GM21423 (cell line): Measurements from ENCODE around the gene TLR9.

Experiments
- ATAC-seq: cut with Tn5 transposase; IDR thresholded peaks from one replicate; pipeline ENCODE4 v1.9.1; 2021; ENCODE audit warnings: mild to moderate bottlenecking, moderate library complexity; ENCODE audit not compliant: unreplicated experiment

TLR9 gene

DNA sequence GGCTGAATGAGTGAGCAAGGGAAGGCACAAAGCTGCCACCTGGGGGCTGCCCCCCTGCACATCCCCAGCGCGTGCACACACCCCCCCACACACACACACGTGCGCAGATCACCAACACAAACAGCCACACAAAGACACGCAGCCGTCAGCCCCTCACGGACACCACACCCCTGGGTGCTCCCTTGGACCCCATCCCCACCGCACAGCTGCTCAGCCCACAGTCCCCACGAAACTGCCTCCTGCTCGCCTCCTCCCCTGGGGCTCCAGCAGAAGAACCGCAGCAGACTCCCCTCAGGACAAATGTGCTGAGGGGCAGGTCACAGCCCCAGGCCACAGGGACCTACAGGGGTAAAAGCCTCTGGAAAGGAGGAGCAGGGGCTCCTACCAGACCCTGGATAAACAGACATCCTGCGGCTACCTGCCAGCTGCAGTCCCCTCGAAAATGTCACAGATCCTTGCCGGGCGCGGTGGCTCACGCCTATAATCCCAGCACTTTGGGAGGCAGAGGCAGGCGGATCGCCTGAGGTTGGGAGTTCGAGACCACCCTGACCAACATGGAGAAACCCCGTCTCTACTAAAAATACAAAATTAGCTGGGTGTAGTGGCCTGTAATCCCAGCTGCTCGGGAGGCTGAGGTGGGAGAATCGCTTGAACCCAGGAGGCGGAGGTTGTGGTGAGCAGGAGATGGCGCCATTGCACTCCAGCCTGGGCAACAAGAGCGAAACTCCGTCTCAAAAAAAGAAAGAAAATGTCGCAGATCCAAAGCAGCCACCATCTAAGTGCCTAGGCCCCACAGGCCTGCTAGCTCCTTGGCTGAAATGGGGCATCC is 7.0 kb upstream of the TLR9 start:
- ATAC-seq: no peak

- no peak for ATAC-seq
These were observed 6.2 kb upstream of the TLR9 start for GRCh38 chr3:52231502-52232278.

GRCh38 chr3:52230889-52231499 is 5.5 kb upstream of the TLR9 start:
- ATAC-seq: no peak

GRCh38 chr3:52230461-52230860 is 5.0 kb upstream of the TLR9 start:
- ATAC-seq: no peak

DNA sequence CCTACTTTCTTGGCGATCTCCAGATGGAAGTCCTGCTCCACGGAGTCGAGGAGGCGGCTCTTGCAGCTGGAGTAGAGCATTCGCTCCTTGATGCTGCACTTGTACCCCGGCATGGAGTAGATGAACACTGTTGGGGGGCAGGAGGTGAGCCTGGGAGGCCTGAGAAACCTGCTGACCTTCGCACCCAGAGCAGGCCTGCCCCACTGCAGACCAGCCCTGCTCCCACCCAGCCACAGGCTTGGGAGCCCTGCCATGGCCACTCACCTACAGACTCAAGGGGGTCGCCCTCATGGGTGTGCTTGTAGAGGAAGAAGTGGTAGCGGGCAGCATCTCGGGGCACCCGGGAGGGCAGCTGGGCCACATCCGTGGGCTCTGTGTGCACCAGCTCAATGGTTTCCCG is 4.2 kb upstream of the TLR9 start:
- ATAC-seq: no peak

DNA sequence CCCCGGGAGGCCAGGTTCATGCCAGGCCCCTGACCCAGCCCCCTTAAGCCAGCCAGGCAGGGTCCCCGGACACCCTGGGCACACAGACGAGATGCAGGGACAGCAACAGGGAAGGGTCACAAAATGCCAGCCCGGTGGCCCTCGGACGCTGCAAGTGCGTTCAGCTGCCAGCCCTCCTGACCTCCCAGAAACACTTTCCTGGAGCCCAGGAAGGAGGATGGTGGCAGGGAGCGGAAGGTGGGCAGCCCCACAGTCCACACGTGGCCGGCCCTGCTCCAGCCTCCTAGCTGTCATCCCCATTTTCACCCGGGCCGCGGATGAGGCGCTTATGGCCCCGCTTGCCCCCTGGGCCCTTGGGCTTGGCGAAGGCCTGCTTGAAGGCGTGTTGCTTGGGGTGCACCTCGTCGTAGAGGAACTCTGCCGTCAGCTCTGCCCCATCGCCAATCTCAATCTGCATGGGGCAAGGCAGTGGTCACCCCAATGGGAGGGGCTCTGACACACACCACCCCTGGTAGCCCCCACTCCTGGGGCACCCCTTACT is 3.4 kb upstream of the TLR9 start:
- no peak for ATAC-seq

DNA sequence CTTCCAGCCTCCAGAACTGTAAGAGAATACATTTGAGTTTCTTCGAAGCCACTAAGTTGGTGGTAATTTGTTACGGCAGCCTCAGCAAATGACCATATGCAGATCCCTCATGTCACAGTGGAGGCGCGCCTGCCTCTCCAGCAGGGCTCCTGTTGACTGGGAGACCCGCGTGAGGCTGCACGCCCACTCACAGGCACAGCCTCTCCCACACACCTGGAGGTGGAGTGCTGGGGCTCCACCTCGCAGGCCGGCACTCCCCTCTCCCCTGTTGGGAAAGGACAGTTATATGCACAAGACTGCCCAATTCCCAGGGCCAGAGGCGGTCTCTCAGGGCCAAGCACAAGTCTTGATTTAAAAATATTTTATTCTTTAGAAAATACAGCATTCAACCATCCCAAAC is 2.8 kb upstream of the TLR9 start:
- no peak for ATAC-seq

DNA sequence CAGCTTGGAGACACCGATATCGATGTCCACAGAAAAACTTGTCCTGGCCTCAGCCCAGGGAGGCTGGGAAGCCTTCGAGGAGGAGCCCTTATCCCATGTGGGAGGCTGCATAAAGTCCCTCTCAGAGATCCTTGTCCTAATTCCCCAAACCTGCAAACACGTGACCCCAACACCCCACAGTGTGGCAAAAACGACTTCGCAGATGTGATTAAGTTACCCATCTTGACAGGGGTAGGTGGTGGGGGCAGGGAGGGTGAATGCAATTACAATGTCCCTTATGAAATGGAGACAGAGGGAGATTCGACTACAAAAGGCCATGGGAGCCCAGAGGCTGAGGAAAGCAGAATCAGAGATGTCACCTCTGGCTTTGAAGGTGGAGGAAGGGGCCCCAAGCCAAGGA is 2.3 kb upstream of the TLR9 start:
- ATAC-seq: no peak

- ATAC-seq: no peak
These were observed 1.7 kb upstream of the TLR9 start for GRCh38 chr3:52227117-52227516.

DNA sequence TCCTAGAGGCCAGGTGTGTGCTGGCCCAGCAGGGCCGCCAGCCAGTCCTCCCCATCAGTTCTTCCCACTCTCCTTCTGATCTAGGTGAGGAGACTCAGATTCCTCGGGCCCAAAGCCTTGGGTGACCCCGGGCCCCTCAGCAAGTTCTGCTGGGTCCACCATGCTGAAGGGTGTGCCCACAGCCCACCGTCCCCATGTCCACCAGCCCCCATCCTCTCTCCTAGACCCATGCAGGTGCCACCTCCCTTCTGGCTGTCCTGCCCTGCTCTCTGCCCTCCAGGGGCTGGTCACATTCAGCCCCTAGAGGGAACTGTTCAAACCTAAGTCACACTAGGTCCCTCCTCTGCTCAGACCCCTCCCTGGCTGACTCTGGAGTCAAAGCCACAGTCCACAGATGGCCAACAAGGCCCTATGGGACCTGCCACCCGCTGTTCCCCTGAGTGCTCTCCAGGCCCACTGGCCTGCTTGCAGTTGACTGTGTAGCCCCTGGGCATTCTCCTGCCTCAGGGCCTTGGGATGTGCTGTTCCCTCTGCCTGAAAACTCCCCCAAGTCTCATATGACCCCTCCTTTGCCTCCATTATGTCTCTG is 878 bp upstream of the TLR9 start:
- ATAC-seq: peak; percentile 16

- ATAC-seq: no peak
These were observed 1.7 kb downstream of the TLR9 start for GRCh38 chr3:52223449-52224408.

GRCh38 chr3:52222319-52223221 is 2.9 kb downstream of the TLR9 start:
- no peak for ATAC-seq

GRCh38 chr3:52221563-52222318 is 3.7 kb downstream of the TLR9 start:
- ATAC-seq: no peak

DNA sequence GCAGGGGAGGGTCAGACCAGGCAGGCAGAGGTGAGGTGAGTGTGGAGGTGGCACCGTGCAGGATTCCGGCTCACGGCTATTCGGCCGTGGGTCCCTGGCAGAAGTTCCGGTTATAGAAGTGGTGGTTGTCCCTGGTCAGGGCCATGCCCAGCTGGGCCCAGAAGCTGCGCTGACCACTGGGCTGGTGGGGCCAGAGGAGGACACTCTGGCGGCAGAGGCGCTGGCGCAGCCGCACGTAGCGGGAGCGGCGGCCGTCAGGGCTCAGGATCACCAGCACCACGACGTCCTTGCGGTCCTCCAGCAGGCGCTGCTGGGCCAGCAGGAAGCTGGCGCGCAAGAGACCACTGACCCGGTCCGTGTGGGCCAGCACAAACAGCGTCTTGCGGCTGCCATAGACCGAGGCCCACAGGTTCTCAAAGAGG is 4.3 kb downstream of the TLR9 start:
- ATAC-seq: no peak

DNA sequence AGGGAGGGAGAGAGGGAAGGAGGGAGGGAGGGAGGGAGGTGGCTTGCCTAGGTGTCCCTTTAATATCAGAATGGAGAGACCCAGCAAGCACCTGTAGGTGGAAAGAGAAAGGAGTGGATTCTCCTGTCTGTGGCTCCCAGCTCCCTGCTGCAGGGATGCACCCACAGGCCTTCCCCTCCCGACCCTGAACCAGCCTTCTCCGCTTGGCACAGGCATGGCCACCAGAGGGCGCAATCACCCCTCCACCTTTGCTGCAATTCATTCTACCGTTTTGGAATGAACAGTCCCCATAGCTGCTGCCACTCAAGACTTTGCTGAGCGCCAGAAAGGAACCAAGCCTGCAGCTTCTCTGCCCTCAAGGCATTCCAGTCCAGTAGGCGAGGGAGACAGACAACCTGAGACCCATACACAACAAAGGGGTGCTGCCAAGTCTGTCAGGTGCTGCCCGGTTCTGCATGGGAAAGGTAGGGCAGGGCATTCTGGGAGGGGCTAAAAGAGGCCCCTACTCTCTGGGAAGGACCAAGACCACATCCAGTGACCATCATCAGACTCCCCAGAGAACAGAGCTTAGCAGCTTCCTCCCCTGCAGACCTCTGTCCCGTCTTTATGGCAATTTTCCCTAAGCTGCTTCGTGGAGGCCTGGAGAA is 4.9 kb downstream of the TLR9 start:
- no peak for ATAC-seq

GRCh38 chr3:52218937-52219650 is 6.4 kb downstream of the TLR9 start:
- no peak for ATAC-seq

- no peak for ATAC-seq
These were observed 7.0 kb downstream of the TLR9 start for GRCh38 chr3:52218454-52218853.
